H4 (cell line): Measurements from ENCODE around the gene ANKMY1. TPM values are rescaled to one million over a fixed set of nuclear protein-coding genes. Genes with fewer than 3 reads are reported as not detected.
A peak's percentile ranks its signal among the peaks of the same experiment; 100 is the strongest.

Experiments used
- DNase-seq: peaks from one replicate; pipeline ENCODE4 v3.0.0-alpha.2; 2015; ENCODE audit warnings: low spot score
- total RNA-seq: library from RNA; depleted of rRNA; stranded (reverse); fragments of >200 nt; shearing (Covaris generic); gene quantifications from 2 replicates; pipeline ENCODE4 v1.2.3, GENCODE V29; 2014

Gene ANKMY1
- total RNA-seq, 1 experiment from 2014 or later: 12.7 TPM

GRCh38 chr2:240478346-240479110, 79.3 kb downstream of the ANKMY1 start:
- no peak for DNase-seq

- DNase-seq: no peak
These were observed 79.9 kb downstream of the ANKMY1 start for GRCh38 chr2:240477916-240478315.

GRCh38 chr2:240473211-240473610, 84.6 kb downstream of the ANKMY1 start:
- no peak for DNase-seq

- peak; percentile 1 for DNase-seq
These were observed 85.6 kb downstream of the ANKMY1 start for GRCh38 chr2:240472078-240472790.

GRCh38 chr2:240469740-240470139, 88.0 kb downstream of the ANKMY1 start:
- DNase-seq: no peak

- DNase-seq: no peak
These were observed 88.5 kb downstream of the ANKMY1 start for GRCh38 chr2:240469239-240469636.

- DNase-seq: no peak
These were observed 89.2 kb downstream of the ANKMY1 start for GRCh38 chr2:240468303-240469238.

- DNase-seq: no peak
These were observed 90.0 kb downstream of the ANKMY1 start for GRCh38 chr2:240467659-240468302.

GRCh38 chr2:240467149-240467642, 90.6 kb downstream of the ANKMY1 start:
- no peak for DNase-seq

GRCh38 chr2:240466579-240467148, 91.1 kb downstream of the ANKMY1 start:
- DNase-seq: no peak

GRCh38 chr2:240465765-240466578, 91.8 kb downstream of the ANKMY1 start:
- DNase-seq: no peak

GRCh38 chr2:240465268-240465764, 92.5 kb downstream of the ANKMY1 start:
- DNase-seq: no peak

GRCh38 chr2:240464514-240465241, 93.1 kb downstream of the ANKMY1 start:
- DNase-seq: no peak

- no peak for DNase-seq
These were observed 93.8 kb downstream of the ANKMY1 start for GRCh38 chr2:240463866-240464481.

GRCh38 chr2:240463274-240463865, 94.4 kb downstream of the ANKMY1 start:
- no peak for DNase-seq

- no peak for DNase-seq
These were observed 95.0 kb downstream of the ANKMY1 start for GRCh38 chr2:240462707-240463273.

GRCh38 chr2:240462073-240462706, 95.6 kb downstream of the ANKMY1 start:
- no peak for DNase-seq
